Neuron (in vitro differentiated cells): Measurements from ENCODE around the gene ACAD8.
A peak's percentile ranks its signal among the peaks of the same experiment; 100 is the strongest.
"Not testable (repeated sequence)": the region's sequence is repeated elsewhere in the genome, so short reads cannot be mapped to it uniquely, and the experiment has no call there.

Experiments used
- H2AFZ ChIP-seq: one replicate; pipeline ENCODE4 v1.6.1; 2013; ENCODE audit warnings: low read depth, mild to moderate bottlenecking, inconsistent platforms, low read length, moderate library complexity
- H3K27me3 ChIP-seq: one replicate; pipeline ENCODE4 v1.6.1; 2013; ENCODE audit warnings: low read length; ENCODE audit not compliant: insufficient read depth
- H3K36me3 ChIP-seq: one replicate; pipeline ENCODE4 v1.6.1; 2013; ENCODE audit warnings: low read length; ENCODE audit not compliant: insufficient read depth
- H3K4me1 ChIP-seq: one replicate; pipeline ENCODE4 v1.6.1; 2013; ENCODE audit warnings: low read length; ENCODE audit not compliant: insufficient read depth
- H3K4me3 ChIP-seq: 2 replicates; pipeline ENCODE4 v1.5.1; 2013; ENCODE audit warnings: mild to moderate bottlenecking, low read length, moderate library complexity
- H3K9me3 ChIP-seq: one replicate; pipeline ENCODE4 v1.6.1; 2013; ENCODE audit warnings: low read length

The ACAD8 gene

DNA sequence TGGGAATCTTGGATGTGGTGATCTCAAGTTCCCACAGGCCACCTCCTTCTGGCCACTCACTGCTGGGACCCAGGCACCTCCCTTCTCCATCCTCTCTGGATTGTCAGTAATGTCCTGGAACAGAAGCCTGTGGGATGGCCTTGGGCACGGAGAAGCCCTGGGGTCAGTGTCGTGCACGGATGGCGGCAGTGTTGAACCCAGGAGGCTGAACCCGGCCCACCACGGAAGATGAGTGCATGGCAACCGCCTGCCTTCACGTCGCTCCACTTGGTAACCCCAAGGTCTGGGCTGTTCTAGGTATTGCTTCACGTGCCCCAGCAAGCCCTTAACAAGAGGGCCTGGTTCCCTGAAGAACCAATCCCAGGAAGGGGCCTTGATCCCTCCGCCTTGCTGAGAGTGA, 7.3 kb upstream of the ACAD8 start:
- peaks cover 78% of the 10 kb centered on the region for H3K36me3 ChIP-seq
- H3K9me3 ChIP-seq = no peaks in the 10 kb centered on the region
- no peak overlapping the region for H3K4me3 ChIP-seq
- H2AFZ ChIP-seq = no peak overlapping the region
- no peaks in the 10 kb centered on the region for H3K27me3 ChIP-seq
- H3K4me1 ChIP-seq = no peaks in the 10 kb centered on the region

DNA sequence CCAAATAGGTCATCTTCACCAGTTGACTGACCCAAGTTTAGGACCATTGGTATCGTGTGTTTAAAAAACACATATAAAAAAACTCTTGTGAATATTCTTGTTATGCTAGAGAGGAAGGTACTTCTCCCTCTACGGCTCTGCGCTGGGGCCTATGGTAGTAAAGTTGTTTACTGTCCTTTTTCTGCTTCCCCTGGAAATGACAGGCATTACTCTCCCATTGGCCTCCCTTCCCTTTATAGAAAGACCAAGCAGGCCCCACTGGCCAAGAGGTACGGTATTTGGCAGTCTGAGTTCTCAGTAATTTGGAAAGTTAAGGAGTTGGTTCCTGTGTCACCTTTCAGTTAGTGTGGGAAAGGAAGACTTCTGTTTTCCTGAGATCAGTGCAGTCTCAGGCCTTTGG, 6.7 kb upstream of the ACAD8 start:
- H3K36me3 ChIP-seq = peaks cover 75% of the 10 kb centered on the region
- H3K27me3 ChIP-seq = no peaks in the 10 kb centered on the region
- H2AFZ ChIP-seq = no peak overlapping the region

DNA sequence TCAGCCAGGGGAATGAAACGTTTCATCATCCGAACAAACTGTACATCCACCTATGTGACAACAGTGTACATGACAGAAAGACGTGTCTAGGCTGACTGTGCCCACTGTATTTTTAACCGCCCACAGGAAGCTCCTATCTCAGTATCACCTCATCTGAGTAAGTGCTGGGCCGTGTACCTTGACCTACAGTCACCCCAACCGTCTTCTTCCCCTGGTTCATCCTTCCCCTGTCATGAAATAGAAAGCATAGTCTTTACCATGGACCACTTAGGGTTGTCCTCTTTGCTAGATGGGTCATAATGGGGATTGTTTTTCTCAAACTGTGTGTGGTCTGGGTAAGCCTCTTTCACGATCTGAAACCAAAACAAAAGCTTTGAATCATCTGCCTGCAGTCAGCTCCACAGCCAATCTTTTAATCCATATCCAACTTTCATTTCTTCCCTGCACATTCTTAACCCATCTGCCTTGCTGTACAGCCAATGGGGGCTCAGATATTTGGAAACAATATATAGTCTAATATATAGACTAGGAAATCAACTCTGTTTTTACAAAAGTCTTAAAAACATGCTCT, 4.4 kb upstream of the ACAD8 start:
- no peak overlapping the region for H3K4me3 ChIP-seq
- H3K36me3 ChIP-seq = peaks cover 57% of the 10 kb centered on the region
- H3K27me3 ChIP-seq = no peaks in the 10 kb centered on the region
- H3K4me1 ChIP-seq = peaks cover 11% of the 10 kb centered on the region
- H3K9me3 ChIP-seq = no peaks in the 10 kb centered on the region
- no peak overlapping the region for H2AFZ ChIP-seq

More for the DNA sequence above, 6.7 kb upstream of the ACAD8 start:
- H3K4me1 ChIP-seq = peaks cover 2% of the 10 kb centered on the region
- no peaks in the 10 kb centered on the region for H3K9me3 ChIP-seq
- H3K4me3 ChIP-seq = no peak overlapping the region

DNA sequence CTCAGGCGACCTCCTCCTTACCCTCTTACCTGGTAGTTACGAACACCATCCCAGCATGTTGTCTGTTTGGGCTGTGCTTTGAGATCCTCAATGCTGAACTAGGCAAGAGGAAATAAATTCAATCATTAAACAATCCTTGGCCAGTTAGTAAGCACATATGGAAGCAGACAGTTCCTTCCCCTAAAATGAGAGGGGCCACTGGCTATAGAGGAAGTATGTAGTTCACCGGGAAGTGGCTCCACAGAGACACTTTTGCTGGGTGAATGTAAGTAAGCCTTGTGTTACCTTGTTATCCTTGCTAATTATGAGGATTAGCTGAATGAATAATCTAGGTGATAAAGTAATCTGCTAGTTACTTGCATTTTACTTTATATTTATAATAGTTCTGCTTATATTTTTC, 3.1 kb upstream of the ACAD8 start:
- Histone ChIP-seq H3K27me3 (no peaks in the 10 kb centered on the region), H2AFZ (no peak overlapping the region), H3K9me3 (no peaks in the 10 kb centered on the region), H3K36me3 (peaks cover 48% of the 10 kb centered on the region), H3K4me3 (no peak overlapping the region), H3K4me1 (peaks cover 17% of the 10 kb centered on the region)

DNA sequence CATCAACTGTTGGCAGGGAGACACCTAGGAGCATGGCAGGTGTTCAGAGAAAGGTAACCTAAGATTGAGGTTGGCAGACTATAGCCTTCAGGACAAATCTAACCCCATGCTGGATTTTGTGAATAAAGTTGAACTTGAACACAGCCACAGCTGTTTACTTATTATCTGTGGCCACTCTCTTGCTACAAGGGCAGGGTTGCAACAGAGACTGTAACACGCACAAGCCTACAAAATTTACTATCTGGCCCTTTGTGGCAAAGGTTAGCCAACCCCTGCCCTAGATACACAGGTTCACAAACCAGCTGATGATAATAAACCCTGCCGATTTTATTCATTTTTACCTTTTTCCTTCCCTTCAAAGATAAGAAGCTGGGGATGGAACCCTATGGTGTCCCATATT, 2.7 kb upstream of the ACAD8 start:
- Histone ChIP-seq H3K27me3 (no peaks in the 10 kb centered on the region), H2AFZ (no peak overlapping the region), H3K9me3 (no peaks in the 10 kb centered on the region), H3K4me3 (no peak overlapping the region), H3K4me1 (peaks cover 17% of the 10 kb centered on the region), H3K36me3 (peaks cover 48% of the 10 kb centered on the region)

DNA sequence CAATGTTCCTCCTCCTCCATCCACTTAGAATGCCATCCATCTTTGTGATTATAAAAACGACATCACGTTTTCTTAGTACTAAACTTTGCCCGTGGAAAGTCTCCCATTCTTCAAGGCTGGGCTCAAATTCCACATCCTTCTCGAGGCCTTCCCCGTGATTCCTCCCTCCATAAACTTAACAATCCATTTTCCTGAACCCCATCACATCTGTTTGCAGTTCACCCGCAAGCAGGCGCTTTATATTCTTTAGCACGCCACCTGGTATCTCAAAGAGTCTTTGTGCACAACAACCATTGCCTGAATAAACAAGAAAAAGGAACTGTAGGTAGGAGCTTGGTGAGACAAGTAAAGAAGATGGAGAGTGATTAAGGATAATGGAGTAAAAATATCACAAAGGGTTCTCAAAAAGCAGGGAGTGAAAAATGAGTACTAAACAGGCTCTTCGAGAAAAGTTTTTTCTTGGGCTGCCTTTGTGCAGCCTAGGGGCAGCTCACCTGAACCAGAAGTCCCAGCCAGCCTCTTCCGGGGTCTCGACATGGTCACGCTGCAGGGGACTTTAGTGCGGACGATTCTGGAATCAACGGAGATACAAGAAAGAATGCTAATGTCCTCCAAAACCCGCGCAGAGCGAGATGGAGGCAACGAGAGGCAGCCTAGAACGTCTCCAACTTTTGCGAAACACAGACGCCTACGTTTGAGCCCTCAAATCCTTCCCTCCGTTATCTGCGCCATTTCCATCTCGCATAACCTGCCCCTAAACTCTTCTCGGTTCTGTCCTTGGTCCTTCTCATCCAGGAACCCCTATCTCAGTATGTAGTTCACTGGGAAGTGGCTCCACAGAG, 801 bp upstream of the ACAD8 start:
- Histone ChIP-seq H3K9me3 (no peaks in the 10 kb centered on the region), H3K4me1 (peaks cover 17% of the 10 kb centered on the region), H2AFZ (peak overlapping the region; percentile 79), H3K27me3 (no peaks in the 10 kb centered on the region), H3K4me3 (peak overlapping the region; percentile 85), H3K36me3 (peaks cover 34% of the 10 kb centered on the region)

DNA sequence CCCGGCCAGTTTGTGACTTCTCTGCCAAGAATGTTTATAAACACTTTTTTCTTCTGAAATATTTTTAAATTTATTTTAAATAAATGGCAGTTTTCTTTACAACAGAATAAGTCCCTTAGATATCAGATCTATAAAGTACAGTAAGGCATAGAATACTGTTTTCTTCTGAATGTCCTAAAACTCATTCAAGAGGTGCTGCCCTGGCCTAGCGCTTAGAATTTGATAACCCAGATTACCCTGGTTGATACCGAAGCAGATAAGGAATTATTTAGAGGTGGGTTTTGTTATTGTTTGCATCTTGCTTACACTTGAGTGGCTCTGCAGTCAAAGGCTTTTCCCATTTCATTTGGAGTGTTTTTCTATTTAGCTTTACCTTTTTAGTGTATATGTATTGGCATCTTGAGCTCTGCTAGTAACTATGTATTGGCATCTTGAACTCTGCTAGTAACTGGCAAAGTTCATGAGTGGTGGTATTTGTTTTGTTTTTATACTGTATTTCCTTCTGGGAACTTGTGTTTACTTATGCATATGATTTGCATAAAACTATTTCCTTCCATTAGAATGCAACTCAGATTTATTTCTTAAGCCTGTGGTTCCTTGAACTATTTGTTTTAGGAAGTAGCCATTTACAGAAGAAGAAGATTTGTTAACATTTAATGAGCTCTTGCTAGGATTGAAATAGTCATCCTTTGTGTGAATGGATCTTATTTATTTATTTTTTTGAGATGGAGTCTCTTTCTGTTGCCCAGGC, 1.2 kb downstream of the ACAD8 start:
- peak overlapping the region; percentile 85 for H3K4me3 ChIP-seq
- H3K36me3 ChIP-seq = peaks cover 34% of the 10 kb centered on the region
- H3K4me1 ChIP-seq = peaks cover 17% of the 10 kb centered on the region
- no peaks in the 10 kb centered on the region for H3K27me3 ChIP-seq
- H3K9me3 ChIP-seq = no peaks in the 10 kb centered on the region
- no peak overlapping the region for H2AFZ ChIP-seq

DNA sequence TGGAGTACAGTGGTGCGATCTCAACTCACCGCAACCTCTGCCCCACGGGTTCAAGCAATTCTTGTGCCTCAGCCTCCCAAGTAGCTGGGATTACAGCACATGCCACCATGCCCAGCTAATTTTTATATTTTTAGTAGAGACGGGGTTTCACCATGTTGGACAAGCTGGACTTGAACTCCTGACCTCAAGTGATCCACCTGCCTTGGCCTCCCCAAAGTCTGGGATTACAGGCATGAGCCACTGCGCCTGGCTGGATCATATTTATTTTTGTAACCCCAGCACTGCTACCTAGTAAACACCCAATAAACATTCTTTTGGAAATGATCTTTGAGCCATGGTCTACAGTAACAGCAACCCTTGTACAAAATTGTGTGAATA, 1.8 kb downstream of the ACAD8 start:
- H3K4me3 ChIP-seq, H2AFZ ChIP-seq, H3K27me3 ChIP-seq, H3K9me3 ChIP-seq: not testable (repeated sequence)
- Histone ChIP-seq H3K4me1 (peaks cover 17% of the 10 kb centered on the region), H3K36me3 (peaks cover 33% of the 10 kb centered on the region)

DNA sequence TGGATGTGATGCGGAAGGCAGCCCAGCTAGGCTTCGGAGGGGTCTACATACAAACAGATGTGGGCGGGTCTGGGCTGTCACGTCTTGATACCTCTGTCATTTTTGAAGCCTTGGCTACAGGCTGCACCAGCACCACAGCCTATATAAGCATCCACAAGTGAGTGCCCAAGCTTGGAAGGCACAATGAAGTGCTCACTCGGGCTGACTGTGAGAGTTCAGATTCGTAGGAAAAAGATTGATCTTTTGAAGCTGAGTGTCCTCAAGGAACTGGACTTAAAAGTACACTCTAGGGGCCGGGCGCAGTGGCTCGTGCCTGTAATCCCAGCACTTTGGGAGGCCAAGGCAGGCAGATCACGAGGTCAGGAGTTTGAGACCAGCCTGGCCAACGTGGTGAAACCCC, 3.7 kb downstream of the ACAD8 start:
- H3K4me1 ChIP-seq = peaks cover 12% of the 10 kb centered on the region
- H3K9me3 ChIP-seq = no peaks in the 10 kb centered on the region
- H2AFZ ChIP-seq = no peak overlapping the region
- peaks cover 36% of the 10 kb centered on the region for H3K36me3 ChIP-seq
- H3K4me3 ChIP-seq = no peak overlapping the region
- no peaks in the 10 kb centered on the region for H3K27me3 ChIP-seq

DNA sequence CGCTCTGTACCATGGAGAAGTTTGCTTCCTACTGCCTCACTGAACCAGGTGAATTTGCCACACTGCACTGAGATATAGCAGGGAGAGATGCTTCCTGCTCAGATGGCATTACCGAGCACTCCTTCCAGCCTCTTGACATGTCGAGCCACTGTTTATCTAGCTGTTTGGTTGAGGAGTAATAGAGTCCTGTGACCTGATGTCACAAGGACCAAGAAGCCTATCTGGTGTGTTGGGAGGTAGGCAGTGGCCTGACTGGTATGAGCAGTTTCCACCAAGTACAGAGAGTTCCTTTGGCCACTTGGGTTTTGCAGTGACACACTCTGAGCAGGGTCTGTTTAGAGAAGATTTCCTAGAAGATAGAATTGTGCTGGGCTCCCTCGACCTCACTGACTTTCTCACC, 5.2 kb downstream of the ACAD8 start:
- H3K9me3 ChIP-seq = no peaks in the 10 kb centered on the region
- no peak overlapping the region for H3K4me3 ChIP-seq
- no peaks in the 10 kb centered on the region for H3K27me3 ChIP-seq
- peaks cover 51% of the 10 kb centered on the region for H3K36me3 ChIP-seq
- no peak overlapping the region for H2AFZ ChIP-seq
- peaks cover 7% of the 10 kb centered on the region for H3K4me1 ChIP-seq

DNA sequence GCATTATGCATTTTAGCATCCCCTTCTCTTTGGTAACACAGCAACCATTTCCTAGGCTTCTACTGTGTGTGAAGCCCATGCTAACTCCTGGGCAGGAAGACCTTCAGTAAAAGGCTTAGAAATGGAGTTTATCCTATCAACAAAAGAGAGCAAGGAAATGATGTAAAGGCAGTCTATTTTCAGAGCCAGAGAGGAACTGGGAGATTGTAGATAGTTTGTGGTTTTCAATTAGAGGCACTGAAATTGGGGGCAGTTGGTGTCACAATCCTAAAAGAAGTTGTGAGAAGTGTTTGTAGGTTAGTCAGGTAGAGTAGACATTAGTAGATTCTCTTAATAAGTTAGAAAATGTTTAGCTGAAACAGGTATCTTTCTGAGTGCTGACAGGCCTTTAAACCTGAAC, 7.1 kb downstream of the ACAD8 start:
- no peak overlapping the region for H3K4me3 ChIP-seq
- H3K36me3 ChIP-seq = peaks cover 55% of the 10 kb centered on the region
- H2AFZ ChIP-seq = no peak overlapping the region
- H3K9me3 ChIP-seq = no peaks in the 10 kb centered on the region
- no peaks in the 10 kb centered on the region for H3K4me1 ChIP-seq
- no peaks in the 10 kb centered on the region for H3K27me3 ChIP-seq

DNA sequence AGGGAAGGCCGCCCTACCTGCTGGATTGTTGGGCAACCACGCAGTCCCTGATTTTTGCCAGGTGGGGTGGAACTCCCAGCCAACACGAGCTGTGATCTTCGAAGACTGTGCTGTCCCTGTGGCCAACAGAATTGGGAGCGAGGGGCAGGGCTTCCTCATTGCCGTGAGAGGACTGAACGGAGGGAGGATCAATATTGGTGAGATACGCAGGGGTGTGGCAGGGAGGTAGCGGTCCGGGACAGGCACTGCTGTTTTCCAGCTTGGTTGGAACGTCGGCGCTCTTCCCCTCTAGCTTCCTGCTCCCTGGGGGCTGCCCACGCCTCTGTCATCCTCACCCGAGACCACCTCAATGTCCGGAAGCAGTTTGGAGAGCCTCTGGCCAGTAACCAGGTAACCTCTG, 7.6 kb downstream of the ACAD8 start:
- no peaks in the 10 kb centered on the region for H3K9me3 ChIP-seq
- no peaks in the 10 kb centered on the region for H3K27me3 ChIP-seq
- no peak overlapping the region for H2AFZ ChIP-seq
- H3K4me3 ChIP-seq = no peak overlapping the region
- peaks cover 55% of the 10 kb centered on the region for H3K36me3 ChIP-seq
- no peaks in the 10 kb centered on the region for H3K4me1 ChIP-seq
